ENCODE data around the gene NUS1. TPM values are rescaled to one million over a fixed set of nuclear protein-coding genes. Genes with fewer than 3 reads are reported as not detected.

NUS1 gene
- total and polyA plus RNA-seq, 2 experiments from 2014 or later = 34.6 to 69.0 TPM

DNA sequence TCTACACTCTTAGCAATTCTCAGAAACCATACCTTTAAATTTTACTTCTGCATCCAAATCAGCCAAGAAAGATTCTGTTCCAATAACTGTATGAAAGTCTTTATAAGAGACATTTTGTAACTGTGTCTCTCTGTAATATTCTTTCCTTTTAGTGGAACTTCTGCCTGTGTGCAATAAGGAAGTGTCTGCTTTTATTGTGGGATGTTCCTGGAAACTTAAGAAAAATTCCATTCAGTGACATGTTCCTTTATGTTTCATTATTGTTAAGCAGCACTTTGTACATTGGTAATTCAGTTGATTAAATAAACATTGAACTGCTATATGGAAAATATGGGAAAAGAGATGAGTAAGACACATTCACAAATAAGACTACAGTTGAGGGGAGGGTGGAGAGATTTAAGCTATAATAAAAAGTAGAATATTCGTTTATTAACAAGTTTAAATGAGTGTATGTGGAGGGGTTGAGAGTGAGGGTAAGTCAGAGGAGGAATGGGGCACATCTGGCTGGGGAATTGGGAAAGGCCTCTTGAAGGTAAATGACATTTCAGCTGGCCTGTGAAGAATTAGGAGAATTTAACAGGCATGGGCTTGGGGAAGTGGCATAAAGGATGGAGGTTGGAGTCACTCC is 11.9 kb downstream of the NUS1 start:
- Histone ChIP-seq H3K79me2 (replicated peaks; ENCODE audit: insufficient read depth) (peaks cover 98% of the 10 kb centered on the region), H3K36me3 (ENCODE audit: insufficient read depth) (no peaks in the 10 kb centered on the region; the same call in 1 of the 2 replicates), H3K27ac (ENCODE audit: low read depth) (no peak overlapping the region), H3K4me1 (ENCODE audit: insufficient read depth) (no peaks in the 10 kb centered on the region), H3K4me2 (no peak overlapping the region), H3K27me3 (ENCODE audit: insufficient read depth) (no peaks in the 10 kb centered on the region), H3F3A (replicated peaks; ENCODE audit: low read depth) (no peaks in the 10 kb centered on the region), H3K4me3 (no peak overlapping the region), H4K20me1 (replicated peaks; ENCODE audit: insufficient read depth) (peaks cover 46% of the 10 kb centered on the region), H3K9me2 (ENCODE audit: insufficient read depth) (no peaks in the 10 kb centered on the region), H2AFZ (no peak overlapping the region)
- Mint-ChIP-seq H3K27ac (0 out of 2 replicates have a peak overlapping the region, but pooled peaks have one; percentile 11), H3K36me3 (ENCODE audit: low read depth) (peaks cover 13% of the 10 kb centered on the region), H3K4me1 (peaks cover 4% of the 10 kb centered on the region), H3K27me3 (ENCODE audit: insufficient read depth, low read depth, poor library complexity) (no peaks in the 10 kb centered on the region), H3K9me3 (no peaks in the 10 kb centered on the region; the same call in 2 of the 3 replicates), H3K4me3 (no peak overlapping the region)
- ATAC-seq (no peak), DNase-seq (ENCODE audit: low spot score) (no peak)
- TF ChIP-seq CREB1 (CRISPR knock-in tag; IDR thresholded peaks at IDR 0.05; ENCODE audit: low read depth) (no peak), EZH2 (IDR thresholded peaks at IDR 0.05; ENCODE audit: low read depth, unreplicated experiment) (no peak), STAT1 (IDR thresholded peaks at IDR 0.05; ENCODE audit: unreplicated experiment) (no peak), ZNF114 (CRISPR knock-in tag; IDR thresholded peaks at IDR 0.05) (no peak), ZNF331 (CRISPR knock-in tag; IDR thresholded peaks at IDR 0.05; ENCODE audit: low read depth) (no peak), EZH2phosphoT487 (IDR thresholded peaks at IDR 0.05; ENCODE audit: unreplicated experiment) (no peak), POLR2AphosphoS5 (IDR thresholded peaks at IDR 0.05; ENCODE audit: low read depth) (no peak), JUNB (IDR thresholded peaks at IDR 0.05; ENCODE audit: unreplicated experiment) (no peak)
- TF ChIP-seq, protein P1, sequence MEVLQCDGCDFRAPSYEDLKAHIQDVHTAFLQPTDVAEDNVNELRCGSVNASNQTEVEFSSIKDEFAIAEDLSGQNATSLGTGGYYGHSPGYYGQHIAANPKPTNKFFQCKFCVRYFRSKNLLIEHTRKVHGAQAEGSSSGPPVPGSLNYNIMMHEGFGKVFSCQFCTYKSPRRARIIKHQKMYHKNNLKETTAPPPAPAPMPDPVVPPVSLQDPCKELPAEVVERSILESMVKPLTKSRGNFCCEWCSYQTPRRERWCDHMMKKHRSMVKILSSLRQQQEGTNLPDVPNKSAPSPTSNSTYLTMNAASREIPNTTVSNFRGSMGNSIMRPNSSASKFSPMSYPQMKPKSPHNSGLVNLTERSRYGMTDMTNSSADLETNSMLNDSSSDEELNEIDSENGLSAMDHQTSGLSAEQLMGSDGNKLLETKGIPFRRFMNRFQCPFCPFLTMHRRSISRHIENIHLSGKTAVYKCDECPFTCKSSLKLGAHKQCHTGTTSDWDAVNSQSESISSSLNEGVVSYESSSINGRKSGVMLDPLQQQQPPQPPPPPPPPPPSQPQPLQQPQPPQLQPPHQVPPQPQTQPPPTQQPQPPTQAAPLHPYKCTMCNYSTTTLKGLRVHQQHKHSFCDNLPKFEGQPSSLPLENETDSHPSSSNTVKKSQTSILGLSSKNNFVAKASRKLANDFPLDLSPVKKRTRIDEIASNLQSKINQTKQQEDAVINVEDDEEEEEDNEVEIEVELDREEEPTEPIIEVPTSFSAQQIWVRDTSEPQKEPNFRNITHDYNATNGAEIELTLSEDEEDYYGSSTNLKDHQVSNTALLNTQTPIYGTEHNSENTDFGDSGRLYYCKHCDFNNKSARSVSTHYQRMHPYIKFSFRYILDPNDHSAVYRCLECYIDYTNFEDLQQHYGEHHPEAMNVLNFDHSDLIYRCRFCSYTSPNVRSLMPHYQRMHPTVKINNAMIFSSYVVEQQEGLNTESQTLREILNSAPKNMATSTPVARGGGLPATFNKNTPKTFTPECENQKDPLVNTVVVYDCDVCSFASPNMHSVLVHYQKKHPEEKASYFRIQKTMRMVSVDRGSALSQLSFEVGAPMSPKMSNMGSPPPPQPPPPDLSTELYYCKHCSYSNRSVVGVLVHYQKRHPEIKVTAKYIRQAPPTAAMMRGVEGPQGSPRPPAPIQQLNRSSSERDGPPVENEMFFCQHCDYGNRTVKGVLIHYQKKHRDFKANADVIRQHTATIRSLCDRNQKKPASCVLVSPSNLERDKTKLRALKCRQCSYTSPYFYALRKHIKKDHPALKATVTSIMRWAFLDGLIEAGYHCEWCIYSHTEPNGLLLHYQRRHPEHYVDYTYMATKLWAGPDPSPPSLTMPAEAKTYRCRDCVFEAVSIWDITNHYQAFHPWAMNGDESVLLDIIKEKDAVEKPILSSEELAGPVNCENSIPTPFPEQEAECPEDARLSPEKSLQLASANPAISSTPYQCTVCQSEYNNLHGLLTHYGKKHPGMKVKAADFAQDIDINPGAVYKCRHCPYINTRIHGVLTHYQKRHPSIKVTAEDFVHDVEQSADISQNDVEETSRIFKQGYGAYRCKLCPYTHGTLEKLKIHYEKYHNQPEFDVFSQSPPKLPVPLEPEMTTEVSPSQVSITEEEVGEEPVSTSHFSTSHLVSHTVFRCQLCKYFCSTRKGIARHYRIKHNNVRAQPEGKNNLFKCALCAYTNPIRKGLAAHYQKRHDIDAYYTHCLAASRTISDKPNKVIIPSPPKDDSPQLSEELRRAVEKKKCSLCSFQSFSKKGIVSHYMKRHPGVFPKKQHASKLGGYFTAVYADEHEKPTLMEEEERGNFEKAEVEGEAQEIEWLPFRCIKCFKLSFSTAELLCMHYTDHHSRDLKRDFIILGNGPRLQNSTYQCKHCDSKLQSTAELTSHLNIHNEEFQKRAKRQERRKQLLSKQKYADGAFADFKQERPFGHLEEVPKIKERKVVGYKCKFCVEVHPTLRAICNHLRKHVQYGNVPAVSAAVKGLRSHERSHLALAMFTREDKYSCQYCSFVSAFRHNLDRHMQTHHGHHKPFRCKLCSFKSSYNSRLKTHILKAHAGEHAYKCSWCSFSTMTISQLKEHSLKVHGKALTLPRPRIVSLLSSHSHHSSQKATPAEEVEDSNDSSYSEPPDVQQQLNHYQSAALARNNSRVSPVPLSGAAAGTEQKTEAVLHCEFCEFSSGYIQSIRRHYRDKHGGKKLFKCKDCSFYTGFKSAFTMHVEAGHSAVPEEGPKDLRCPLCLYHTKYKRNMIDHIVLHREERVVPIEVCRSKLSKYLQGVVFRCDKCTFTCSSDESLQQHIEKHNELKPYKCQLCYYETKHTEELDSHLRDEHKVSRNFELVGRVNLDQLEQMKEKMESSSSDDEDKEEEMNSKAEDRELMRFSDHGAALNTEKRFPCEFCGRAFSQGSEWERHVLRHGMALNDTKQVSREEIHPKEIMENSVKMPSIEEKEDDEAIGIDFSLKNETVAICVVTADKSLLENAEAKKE (CRISPR knock-in tag; IDR thresholded peaks at IDR 0.05) = no peak
- TF ChIP-seq, protein P2, sequence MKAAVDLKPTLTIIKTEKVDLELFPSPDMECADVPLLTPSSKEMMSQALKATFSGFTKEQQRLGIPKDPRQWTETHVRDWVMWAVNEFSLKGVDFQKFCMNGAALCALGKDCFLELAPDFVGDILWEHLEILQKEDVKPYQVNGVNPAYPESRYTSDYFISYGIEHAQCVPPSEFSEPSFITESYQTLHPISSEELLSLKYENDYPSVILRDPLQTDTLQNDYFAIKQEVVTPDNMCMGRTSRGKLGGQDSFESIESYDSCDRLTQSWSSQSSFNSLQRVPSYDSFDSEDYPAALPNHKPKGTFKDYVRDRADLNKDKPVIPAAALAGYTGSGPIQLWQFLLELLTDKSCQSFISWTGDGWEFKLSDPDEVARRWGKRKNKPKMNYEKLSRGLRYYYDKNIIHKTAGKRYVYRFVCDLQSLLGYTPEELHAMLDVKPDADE (IDR thresholded peaks at IDR 0.05) = no peak
- TF ChIP-seq, protein P3, sequence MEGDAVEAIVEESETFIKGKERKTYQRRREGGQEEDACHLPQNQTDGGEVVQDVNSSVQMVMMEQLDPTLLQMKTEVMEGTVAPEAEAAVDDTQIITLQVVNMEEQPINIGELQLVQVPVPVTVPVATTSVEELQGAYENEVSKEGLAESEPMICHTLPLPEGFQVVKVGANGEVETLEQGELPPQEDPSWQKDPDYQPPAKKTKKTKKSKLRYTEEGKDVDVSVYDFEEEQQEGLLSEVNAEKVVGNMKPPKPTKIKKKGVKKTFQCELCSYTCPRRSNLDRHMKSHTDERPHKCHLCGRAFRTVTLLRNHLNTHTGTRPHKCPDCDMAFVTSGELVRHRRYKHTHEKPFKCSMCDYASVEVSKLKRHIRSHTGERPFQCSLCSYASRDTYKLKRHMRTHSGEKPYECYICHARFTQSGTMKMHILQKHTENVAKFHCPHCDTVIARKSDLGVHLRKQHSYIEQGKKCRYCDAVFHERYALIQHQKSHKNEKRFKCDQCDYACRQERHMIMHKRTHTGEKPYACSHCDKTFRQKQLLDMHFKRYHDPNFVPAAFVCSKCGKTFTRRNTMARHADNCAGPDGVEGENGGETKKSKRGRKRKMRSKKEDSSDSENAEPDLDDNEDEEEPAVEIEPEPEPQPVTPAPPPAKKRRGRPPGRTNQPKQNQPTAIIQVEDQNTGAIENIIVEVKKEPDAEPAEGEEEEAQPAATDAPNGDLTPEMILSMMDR (conservative IDR thresholded peaks at IDR 0.05; ENCODE audit: low read depth in 2 of 2) = no peak
- TF ChIP-seq, protein P4, sequence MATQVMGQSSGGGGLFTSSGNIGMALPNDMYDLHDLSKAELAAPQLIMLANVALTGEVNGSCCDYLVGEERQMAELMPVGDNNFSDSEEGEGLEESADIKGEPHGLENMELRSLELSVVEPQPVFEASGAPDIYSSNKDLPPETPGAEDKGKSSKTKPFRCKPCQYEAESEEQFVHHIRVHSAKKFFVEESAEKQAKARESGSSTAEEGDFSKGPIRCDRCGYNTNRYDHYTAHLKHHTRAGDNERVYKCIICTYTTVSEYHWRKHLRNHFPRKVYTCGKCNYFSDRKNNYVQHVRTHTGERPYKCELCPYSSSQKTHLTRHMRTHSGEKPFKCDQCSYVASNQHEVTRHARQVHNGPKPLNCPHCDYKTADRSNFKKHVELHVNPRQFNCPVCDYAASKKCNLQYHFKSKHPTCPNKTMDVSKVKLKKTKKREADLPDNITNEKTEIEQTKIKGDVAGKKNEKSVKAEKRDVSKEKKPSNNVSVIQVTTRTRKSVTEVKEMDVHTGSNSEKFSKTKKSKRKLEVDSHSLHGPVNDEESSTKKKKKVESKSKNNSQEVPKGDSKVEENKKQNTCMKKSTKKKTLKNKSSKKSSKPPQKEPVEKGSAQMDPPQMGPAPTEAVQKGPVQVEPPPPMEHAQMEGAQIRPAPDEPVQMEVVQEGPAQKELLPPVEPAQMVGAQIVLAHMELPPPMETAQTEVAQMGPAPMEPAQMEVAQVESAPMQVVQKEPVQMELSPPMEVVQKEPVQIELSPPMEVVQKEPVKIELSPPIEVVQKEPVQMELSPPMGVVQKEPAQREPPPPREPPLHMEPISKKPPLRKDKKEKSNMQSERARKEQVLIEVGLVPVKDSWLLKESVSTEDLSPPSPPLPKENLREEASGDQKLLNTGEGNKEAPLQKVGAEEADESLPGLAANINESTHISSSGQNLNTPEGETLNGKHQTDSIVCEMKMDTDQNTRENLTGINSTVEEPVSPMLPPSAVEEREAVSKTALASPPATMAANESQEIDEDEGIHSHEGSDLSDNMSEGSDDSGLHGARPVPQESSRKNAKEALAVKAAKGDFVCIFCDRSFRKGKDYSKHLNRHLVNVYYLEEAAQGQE (IDR thresholded peaks at IDR 0.05; ENCODE audit: unreplicated experiment) = no peak
